HuH-7.5 (cell line): ENCODE results near the gene ARG2.

ENCODE experiments used
- DNase-seq: peaks from one replicate; pipeline ENCODE4 v3.0.0; 2011; ENCODE audit warnings: low spot score

The ARG2 gene

DNA sequence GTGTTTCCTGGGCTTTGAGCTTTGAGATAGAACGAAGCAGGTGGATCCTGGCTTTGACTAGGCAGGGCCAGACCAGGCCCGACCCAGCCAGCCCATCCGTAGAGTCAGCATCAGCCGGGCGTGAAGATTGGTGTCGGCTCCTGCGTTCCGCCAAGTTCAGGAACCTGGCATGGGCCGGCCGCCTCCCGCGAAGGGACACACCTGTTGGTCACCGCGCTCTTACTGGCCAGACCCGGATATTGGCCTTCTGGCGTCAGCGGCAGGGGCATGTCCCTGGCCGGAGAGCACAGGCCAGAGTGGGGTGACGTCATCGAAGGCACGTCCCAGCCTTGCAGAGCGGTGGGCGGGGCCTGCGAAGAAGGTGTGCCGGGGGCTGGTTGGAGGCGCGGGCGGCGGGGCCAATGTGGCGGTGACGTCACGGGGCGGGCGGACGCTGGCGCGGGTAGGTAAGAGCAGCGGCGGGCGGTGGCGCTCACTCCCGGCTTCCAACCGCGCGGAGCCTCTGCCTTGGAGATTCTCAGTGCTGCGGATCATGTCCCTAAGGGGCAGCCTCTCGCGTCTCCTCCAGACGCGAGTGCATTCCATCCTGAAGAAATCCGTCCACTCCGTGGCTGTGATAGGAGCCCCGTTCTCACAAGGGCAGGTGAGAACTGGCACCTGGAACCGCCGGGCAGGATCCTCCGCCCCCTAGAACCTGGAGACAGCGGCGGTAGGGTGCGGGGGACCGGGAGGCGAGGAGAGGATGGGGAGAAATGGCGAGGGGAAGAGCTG lies at the start of gene ARG2:
Gene ARG2 (plus strand): TSS at position 475 of the 771 bp plus-strand sequence. CDS start 58 bp downstream, at position 533.
- DNase-seq: peak; percentile 84

GRCh38 chr14:67570453-67570852 lies 49.3 kb upstream of the ARG2 start:
- no peak for DNase-seq

- DNase-seq: peak; percentile 71
These were observed 48.3 kb upstream of the ARG2 start for GRCh38 chr14:67571275-67571990.

GRCh38 chr14:67571991-67572323 lies 47.8 kb upstream of the ARG2 start:
- no peak for DNase-seq

- DNase-seq: no peak
These were observed 47.1 kb upstream of the ARG2 start for GRCh38 chr14:67572608-67573007.

DNA sequence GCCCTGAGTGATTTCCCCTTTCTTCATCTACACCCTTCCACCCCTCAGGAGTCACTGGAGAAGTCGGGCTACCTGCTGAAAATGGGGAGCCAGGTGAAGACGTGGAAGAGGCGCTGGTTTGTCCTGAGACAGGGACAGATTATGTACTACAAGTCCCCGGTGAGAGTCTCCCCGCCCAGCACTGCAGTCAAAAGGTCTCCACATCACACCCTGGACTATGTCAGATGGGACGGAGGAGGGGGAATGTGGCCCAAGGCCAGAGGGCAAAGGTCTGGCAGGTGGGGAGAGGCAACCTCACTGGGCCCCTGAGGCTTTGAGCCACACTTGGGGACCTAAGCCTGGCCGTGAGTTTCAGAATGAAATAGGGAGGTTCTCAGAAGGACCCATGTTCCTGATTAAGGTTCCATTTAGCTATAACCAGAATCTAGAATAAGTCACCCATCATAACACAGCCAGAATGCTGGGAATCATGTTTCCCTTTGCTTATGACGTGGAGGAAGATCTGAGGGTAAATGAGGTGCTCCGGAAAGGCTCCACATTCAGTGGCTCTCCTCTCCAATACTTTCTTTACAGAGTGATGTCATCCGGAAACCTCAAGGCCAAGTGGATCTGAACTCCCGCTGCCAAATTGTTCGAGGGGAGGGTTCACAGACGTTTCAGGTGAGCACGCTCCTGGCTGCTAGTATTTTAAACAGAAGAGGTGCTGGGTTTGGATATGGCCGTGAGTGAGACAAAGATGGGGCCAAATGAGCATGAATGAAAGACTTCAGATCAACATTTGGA lies 46.3 kb upstream of the ARG2 start:
- no peak for DNase-seq

GRCh38 chr14:67574156-67574555 lies 45.6 kb upstream of the ARG2 start:
- DNase-seq: no peak

GRCh38 chr14:67574806-67575205 lies 44.9 kb upstream of the ARG2 start:
- DNase-seq: no peak

GRCh38 chr14:67575684-67576083 lies 44.0 kb upstream of the ARG2 start:
- no peak for DNase-seq

DNA sequence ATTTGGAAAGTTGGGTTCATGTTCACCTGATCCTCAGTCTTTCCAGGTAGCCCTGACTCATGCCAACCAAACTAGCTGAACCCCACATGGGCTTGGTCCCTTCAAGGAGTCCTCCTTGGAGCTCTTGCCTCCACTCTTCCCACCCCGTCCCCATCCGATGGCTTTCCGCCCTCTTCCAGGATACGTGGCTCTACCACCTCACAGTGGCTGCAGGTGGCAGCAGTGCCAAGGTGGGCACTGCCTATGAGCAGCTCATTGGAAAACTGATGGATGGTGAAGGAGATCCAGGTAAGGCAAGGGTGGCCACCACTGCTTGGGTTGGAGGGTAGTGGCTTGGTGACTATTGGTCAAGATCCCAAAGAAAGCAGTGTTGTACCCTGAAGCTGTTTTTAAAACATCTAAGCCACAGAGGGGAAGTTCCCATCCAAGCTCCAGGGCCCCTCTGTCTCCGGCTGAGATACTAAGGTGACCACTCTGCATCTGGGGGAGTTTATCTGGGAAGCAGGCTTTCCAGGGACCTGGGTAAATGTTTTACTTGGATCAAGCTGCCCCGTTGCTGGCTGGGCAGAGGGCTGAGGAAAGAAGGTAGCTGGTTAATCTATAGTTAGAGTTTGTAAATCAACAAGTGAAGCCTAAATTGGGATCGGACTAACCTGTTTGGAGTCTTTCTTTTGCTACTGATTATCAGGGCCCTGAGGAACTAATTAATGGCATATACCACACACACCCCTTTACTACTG lies 43.3 kb upstream of the ARG2 start:
- no peak for DNase-seq

GRCh38 chr14:67577181-67577808 lies 42.4 kb upstream of the ARG2 start:
- no peak for DNase-seq

- DNase-seq: no peak
These were observed 41.6 kb upstream of the ARG2 start for GRCh38 chr14:67577909-67578749.

- DNase-seq: no peak
These were observed 40.7 kb upstream of the ARG2 start for GRCh38 chr14:67579040-67579439.

GRCh38 chr14:67579636-67580035 lies 40.1 kb upstream of the ARG2 start:
- DNase-seq: no peak

- DNase-seq: no peak
These were observed 39.2 kb upstream of the ARG2 start for GRCh38 chr14:67580336-67581171.

DNA sequence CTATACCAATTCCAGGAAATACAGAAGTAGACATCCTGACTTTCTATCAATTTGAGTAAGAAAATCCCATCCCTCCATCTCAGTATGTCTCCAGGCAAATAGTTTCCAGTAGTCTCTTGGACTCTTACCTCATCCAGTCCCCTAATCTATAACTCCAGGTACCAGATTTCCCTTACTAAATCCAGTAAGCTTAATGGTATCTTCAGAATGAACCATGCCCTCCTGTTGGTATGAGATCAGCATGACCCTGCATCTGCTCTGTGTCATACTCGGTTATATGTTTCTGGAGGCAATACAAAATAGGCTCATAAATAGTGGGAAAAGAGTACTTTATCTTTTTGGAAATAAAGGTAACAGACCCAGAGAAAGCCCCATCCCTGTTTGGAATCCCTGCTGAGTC lies 38.1 kb upstream of the ARG2 start:
- no peak for DNase-seq

DNA sequence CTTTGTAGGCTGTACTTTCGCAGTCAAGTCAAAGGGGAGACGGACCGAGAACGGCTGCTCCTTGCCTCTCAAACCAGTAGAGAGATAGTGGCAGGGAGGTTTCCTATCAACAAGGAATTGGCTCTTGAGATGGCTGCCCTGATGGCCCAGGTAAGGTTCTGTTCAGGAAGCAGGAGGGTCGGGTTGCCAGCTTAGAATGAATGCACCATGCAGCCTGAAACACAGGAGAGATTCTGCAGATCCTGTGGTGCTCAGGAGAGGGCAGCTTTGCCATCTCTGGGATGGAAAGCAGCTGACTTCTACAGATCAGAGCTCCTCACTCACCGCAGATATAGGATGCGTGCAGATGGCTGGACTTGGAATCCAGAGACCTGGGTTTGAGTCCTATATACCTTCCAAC lies 37.7 kb upstream of the ARG2 start:
- no peak for DNase-seq

- DNase-seq: peak; percentile 75
These were observed 35.7 kb upstream of the ARG2 start for GRCh38 chr14:67583711-67584644.

DNA sequence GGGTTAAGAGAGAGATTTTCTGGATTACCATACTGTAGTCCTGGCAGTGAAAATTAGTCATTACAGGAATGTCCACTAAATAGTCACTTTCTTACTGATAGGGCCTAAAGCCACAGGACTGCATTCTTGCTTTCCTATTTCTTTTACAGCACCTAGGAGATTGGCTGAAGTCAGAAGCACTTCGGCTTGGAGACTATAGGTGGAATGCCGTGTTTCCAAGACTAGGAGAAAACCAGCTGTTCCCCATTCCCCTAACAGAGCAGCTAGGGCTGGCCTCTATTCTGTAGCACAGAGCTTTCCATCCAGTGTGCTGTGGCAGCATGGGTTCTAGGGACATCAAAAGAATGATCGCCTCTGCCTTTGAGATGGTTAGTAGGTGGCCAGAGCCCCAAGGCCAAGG lies 34.7 kb upstream of the ARG2 start:
- no peak for DNase-seq
